OCI-LY7 (cell line): ENCODE measurements around the gene CLEC4E. TPM values are rescaled to one million over a fixed set of nuclear protein-coding genes. Genes with fewer than 3 reads are reported as not detected.
"Not testable (repeated sequence)": the region's sequence is repeated elsewhere in the genome, so short reads cannot be mapped to it uniquely, and the experiment has no call there.

ENCODE experiments used
- BruUV-seq: library from RNA; stranded (reverse); fragments of 400-500 nt; replicated peaks from 2 replicates; lab custom pipeline; 2021; lab: Mats Ljungman, UMichigan
- CTCF ChIA-PET: fragments of 300-600 bp; sonication (Branson Sonifier 250); formaldehyde crosslinking; loops from one replicate; lab custom pipeline; 2022; ENCODE audit warnings: antibody characterized with exemption; ENCODE audit not compliant: unreplicated experiment; lab: Charles Lee
- POLR2A ChIA-PET: fragments of 300-600 bp; sonication (Branson Sonifier 250); formaldehyde crosslinking; loops from one replicate; lab custom pipeline; 2022; ENCODE audit warnings: antibody characterized with exemption; lab: Charles Lee
- DNase-seq: peaks from one replicate; pipeline ENCODE4 v3.0.0-alpha.2; 2015; ENCODE audit warnings: low spot score
- H2AFZ ChIP-seq: fragments of 200-600 bp; sonication (generic), shearing (Covaris generic); 2 replicates; pipeline ENCODE4 v1.6.1; 2014; ENCODE audit warnings: mild to moderate bottlenecking, antibody characterized with exemption, low read length, moderate library complexity
- H3K27ac ChIP-seq: fragments of 200-600 bp; sonication (generic); 2 replicates; pipeline ENCODE4 v1.5.1; 2014; ENCODE audit warnings: mixed run types, low read depth, mild to moderate bottlenecking, moderate library complexity, low read length, inconsistent platforms; ENCODE audit not compliant: poor library complexity, severe bottlenecking
- H3K36me3 ChIP-seq: fragments of 200-600 bp; sonication (generic); 2 replicates; pipeline ENCODE4 v1.6.1; 2014; ENCODE audit warnings: mild to moderate bottlenecking, antibody characterized with exemption, low read length, moderate library complexity, mixed read lengths; ENCODE audit not compliant: insufficient read depth
- H3K4me1 ChIP-seq: fragments of 200-600 bp; sonication (generic); 2 replicates; pipeline ENCODE4 v1.5.1; 2014; ENCODE audit warnings: mild to moderate bottlenecking, low read length; ENCODE audit not compliant: insufficient read depth, poor library complexity, severe bottlenecking
- H3K4me2 ChIP-seq: fragments of 200-600 bp; sonication (generic); 2 replicates; pipeline ENCODE4 v1.6.1; 2014; ENCODE audit warnings: mild to moderate bottlenecking, low read length
- H3K4me3 ChIP-seq: fragments of 200-600 bp; sonication (generic); 2 replicates; pipeline ENCODE4 v1.5.1; 2014; ENCODE audit warnings: mild to moderate bottlenecking, low read depth, low read length; ENCODE audit not compliant: poor library complexity, severe bottlenecking
- H3K79me2 ChIP-seq: fragments of 200-600 bp; sonication (generic); 2 replicates; pipeline ENCODE4 v1.6.1; 2016; ENCODE audit warnings: low read depth, mild to moderate bottlenecking, low read length, moderate library complexity, mixed read lengths; ENCODE audit not compliant: insufficient read depth
- H3K9me2 ChIP-seq: fragments of 200-600 bp; sonication (generic); 2 replicates; pipeline ENCODE4 v1.6.1; 2016; ENCODE audit warnings: mild to moderate bottlenecking, low read length, mixed read lengths; ENCODE audit not compliant: insufficient read depth
- H3K9me3 ChIP-seq: fragments of 200-600 bp; sonication (generic); 2 replicates; pipeline ENCODE4 v1.6.1; 2014; ENCODE audit warnings: mild to moderate bottlenecking, mixed run types, low read length, mixed read lengths
- H4K20me1 ChIP-seq: fragments of 200-600 bp; sonication (generic); 2 replicates; pipeline ENCODE4 v1.6.1; 2014; ENCODE audit warnings: mild to moderate bottlenecking, antibody characterized with exemption, low read length, moderate library complexity, mixed read lengths; ENCODE audit not compliant: insufficient read depth
- CTCF ChIP-seq: fragments of 200-600 bp; sonication (generic); conservative IDR thresholded peaks from 2 replicates; pipeline ENCODE4 v1.5.1; 2014; ENCODE audit warnings: mild to moderate bottlenecking, antibody characterized with exemption, low read length, moderate library complexity, mixed read lengths
- EZH2phosphoT487 ChIP-seq: fragments of 200-600 bp; sonication (generic); IDR thresholded peaks from 2 replicates; pipeline ENCODE4 v1.6.1; 2018; ENCODE audit warnings: low read depth, borderline replicate concordance, mild to moderate bottlenecking, mixed run types, antibody characterized with exemption, low read length, moderate library complexity, mixed read lengths
- intact Hi-C: fragments of 100-400 bp; cut with micrococcal nuclease; formaldehyde crosslinking; loops from one replicate; pipeline ENCODE4 v1.10.0; 2022; ENCODE audit not compliant: unreplicated experiment
- total RNA-seq, 2 experiments: library from RNA; depleted of rRNA in 1 of 2; stranded (reverse); fragments of >200 nt in 1 of 2; shearing (Covaris generic) in 1 of 2; gene quantifications; 2 replicates each; pipeline ENCODE4 v1.2.3, GENCODE V29; 2014 to 2022

The CLEC4E gene
- total RNA-seq, 2 experiments from 2014 or later, result not detected

GRCh38 chr12:8572507-8572906 is 31.8 kb upstream of the CLEC4E start:
- BruUV-seq, result no TSS peak
- Histone ChIP-seq H3K27ac (no peak overlapping the region), H3K36me3 (no peaks in the 10 kb centered on the region), H3K4me1 (peaks cover 10% of the 10 kb centered on the region), H2AFZ (no peak overlapping the region), H3K9me2 (no peaks in the 10 kb centered on the region), H3K9me3 (peaks cover 7% of the 10 kb centered on the region), H3K79me2 (no peaks in the 10 kb centered on the region), H4K20me1 (no peaks in the 10 kb centered on the region), H3K4me3 (no peak overlapping the region), H3K4me2 (no peak overlapping the region)
- intact Hi-C loops, result no loop called here
- TF ChIP-seq CTCF (no peak), EZH2phosphoT487 (no peak)
- POLR2A ChIA-PET, result interaction anchor here (0.6 to 1.2 kb wide), 2 partner anchors 15 to 17 kb away, joined by 4 read pairs; no protein-coding TSS in a partner anchor
- CTCF ChIA-PET, result no interaction called here
- DNase-seq, result no peak

GRCh38 chr12:8566525-8566924 is 25.8 kb upstream of the CLEC4E start:
- DNase-seq, result no peak
- Histone ChIP-seq H3K9me3 (peaks cover 38% of the 10 kb centered on the region), H3K4me1 (no peaks in the 10 kb centered on the region), H4K20me1 (no peaks in the 10 kb centered on the region), H3K4me2 (no peak overlapping the region), H3K9me2 (no peaks in the 10 kb centered on the region), H3K27ac (no peak overlapping the region), H3K4me3 (no peak overlapping the region), H3K36me3 (no peaks in the 10 kb centered on the region; the same call in 1 of the 2 replicates), H2AFZ (no peak overlapping the region), H3K79me2 (no peaks in the 10 kb centered on the region)
- intact Hi-C loops, result no loop called here
- CTCF ChIA-PET, result no interaction called here
- BruUV-seq, result no TSS peak
- POLR2A ChIA-PET, result interaction anchor here (0.7 kb wide), 1 partner anchor 188 kb away, joined by 3 read pairs; no protein-coding TSS in a partner anchor
- TF ChIP-seq EZH2phosphoT487, result no peak
- no peak for TF ChIP-seq CTCF

- H3K36me3 ChIP-seq, H2AFZ ChIP-seq, intact Hi-C loops, DNase-seq, H3K4me3 ChIP-seq, H3K27ac ChIP-seq, H3K4me2 ChIP-seq, H3K4me1 ChIP-seq, H3K79me2 ChIP-seq, H3K9me2 ChIP-seq, CTCF ChIA-PET, BruUV-seq, H4K20me1 ChIP-seq: not testable (repeated sequence)
- H3K9me3 ChIP-seq, result peaks cover 42% of the 10 kb centered on the region
- POLR2A ChIA-PET, result interaction anchor here (0.7 to 1.2 kb wide), 2 partner anchors 20 to 188 kb away, joined by 3 to 4 read pairs; no protein-coding TSS in a partner anchor
These were observed 25.3 kb upstream of the CLEC4E start for GRCh38 chr12:8566052-8566451.
